Esophagus mucosa (tissue), 1 donor: Measurements from ENCODE around the gene ZNF616. TPM values are rescaled to one million over a fixed set of nuclear protein-coding genes. Genes with fewer than 3 reads are reported as not detected.
A peak's percentile ranks its signal among the peaks of the same experiment; 100 is the strongest.
"Not testable (repeated sequence)": the region's sequence is repeated elsewhere in the genome, so short reads cannot be mapped to it uniquely, and the experiment has no call there.

Experiments used
- ATAC-seq: fragments of 200-7000 bp; cut with Tn5 transposase; one replicate; pipeline ENCODE4 v1.9.1; 2020
- total RNA-seq: library from RNA; stranded (reverse); gene quantifications from one replicate; pipeline ENCODE4 v1.2.4, GENCODE V29; 2023
- donor health status: DM: yes; HTN: yes; CAD: no.

The ZNF616 gene
- total RNA-seq, 1 donor from 2014 or later = 5.7 TPM

DNA sequence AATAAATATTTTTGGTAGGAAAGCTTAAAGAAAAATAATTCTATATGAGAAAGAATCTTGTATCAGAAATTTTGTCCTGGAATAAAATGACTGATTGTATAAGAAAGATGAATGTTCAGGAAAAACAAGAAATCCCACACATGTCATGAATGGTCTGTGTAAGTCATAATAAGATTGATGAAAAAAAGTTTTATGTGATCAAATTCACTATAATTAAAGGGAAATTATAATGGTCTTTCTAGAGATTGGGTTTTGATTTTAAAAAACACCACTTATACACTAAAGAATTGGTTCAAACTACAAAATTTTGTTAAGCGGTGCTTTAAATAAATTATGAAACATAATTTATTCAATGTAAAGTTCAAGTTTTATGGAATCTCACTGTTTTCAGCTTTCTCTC lies 37.0 kb downstream of the ZNF616 start:
- ATAC-seq = no peak

DNA sequence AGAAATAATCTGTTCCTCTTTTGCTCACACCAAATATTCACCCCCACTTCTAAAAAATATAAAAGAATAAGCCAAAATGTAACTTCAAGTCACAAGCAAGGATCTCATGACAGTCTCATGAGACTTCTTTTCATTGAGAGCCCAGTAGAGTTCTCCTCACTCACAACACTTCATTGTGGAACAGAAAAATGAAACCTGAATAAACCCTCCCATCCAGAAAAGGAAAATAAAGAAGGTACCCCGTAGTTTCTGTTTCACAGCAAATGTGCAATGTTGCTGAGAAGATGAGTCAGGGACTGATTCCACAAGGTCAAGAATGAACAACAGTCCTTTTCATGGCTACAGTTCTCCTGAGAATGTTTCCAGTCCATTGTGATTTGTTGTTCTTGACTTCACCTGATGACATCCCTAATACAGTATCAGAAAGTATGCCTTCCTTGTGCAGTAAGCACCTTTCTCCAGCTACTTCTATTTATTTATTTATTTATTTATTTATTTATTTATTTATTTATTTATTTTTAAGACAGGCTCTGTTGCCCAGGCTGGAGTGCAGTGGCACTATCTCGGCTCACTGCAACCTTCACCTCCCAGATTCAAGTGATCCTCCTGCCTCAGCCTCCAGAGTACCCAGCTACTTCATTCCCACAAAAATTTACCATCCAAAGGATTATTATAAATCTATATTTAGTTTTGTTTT lies 37.7 kb downstream of the ZNF616 start:
- no peak for ATAC-seq

DNA sequence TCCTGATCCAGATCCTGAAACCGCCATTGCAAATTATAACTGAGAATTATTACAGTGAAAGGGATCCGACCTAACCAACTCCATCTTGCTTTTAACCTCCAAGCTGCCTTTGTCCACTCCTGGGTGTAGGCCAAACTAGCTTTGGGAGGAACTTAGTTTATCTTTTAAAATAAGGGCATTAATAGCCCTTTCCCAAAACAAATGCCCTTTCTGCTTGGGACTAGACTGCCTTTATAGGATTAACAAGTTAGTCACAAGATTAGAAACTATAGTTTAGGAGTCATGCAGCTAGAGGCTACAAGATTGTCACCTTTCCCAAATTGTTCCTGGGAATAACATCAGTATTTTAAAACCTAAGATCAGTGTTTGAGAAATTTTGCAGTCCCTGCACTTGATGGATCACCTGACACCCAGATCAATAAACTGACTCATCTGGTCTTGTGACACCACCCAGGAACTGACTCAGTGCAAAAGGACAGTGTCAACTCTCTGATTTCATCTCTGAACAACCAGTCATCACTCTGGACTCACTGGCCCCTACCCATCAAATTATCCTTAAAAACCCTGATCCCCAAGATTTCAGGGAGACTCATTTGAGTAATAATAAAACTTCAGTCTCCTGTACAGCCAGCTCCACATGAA lies 40.1 kb downstream of the ZNF616 start:
- ATAC-seq = no peak

DNA sequence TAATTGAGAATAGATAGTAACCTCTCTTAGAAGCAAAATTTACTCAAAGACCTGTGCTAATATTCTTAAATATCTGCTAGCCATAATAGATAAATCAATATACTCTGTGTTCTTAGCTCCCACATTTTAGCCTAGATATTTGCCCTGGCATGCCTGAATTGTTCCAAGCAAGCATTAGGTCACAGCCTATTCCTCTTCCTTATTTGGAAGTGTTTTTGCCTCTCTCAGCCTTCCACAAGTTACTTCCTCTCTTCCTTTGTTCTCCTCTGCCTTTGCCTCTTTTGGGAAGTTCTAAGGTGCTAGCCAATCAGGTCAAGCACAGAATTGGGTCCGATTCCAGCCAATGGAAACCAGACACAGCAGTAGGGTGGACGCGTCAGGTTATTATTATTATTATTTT lies 43.3 kb downstream of the ZNF616 start:
- ATAC-seq = not testable (repeated sequence)

- peak; percentile 100 for ATAC-seq
Observed at GRCh38 chr19:52095172-52096014, 44.3 kb downstream of the ZNF616 start, which contains the start of gene ZNF841. Gene ZNF841 (minus strand): TSS chr19:52095765. CDS start chr19:52084801, 10,964 bp downstream.

DNA sequence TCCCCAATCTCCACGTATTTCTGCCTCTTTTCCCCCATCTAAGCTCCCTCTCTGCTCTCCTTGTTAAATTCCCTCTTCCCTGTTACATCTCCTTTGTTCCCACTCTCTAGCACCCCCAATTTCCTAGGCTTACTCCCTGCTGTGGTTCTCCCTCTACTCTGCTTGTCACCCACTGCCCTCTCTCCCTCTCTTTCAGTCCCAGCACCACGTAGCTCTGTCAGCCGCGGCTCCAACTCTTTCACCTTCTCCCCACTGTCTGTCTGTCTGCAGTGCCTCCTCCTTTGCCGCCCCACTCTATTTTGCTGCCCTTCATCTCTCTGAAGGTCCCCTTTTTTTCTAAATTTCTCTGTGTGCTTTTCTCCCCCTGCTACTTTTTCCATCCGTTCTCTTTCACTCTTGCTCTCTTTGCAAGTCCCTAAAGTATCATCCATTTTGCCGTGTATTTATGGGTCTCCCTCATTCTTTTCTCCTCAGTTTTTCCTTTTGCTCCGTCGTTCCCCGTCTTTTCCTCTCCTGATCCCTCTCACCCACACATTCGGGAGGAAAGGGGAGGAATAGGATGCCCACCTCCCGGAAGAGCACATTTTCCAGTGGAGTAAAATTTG lies 45.1 kb downstream of the ZNF616 start:
- no peak for ATAC-seq

DNA sequence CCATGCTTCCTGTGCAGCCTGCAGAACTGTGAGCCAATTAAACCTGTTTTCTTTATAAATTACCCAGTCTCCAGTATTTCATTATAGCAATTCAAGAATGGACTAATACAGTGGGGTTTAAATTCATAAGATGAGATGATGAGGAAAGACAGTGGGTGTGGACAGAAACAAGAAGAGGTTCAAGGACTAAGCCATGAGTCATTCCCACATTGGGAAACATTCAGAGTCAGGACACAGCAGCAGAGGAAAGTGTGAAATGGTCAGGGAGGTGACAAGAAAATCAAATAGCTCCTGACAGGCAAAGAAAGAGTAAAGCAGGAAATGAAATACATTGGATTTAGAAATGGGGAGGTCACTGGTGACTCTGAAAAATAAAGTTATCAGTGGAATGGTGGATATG lies 53.3 kb downstream of the ZNF616 start:
- peak; percentile 92 for ATAC-seq

DNA sequence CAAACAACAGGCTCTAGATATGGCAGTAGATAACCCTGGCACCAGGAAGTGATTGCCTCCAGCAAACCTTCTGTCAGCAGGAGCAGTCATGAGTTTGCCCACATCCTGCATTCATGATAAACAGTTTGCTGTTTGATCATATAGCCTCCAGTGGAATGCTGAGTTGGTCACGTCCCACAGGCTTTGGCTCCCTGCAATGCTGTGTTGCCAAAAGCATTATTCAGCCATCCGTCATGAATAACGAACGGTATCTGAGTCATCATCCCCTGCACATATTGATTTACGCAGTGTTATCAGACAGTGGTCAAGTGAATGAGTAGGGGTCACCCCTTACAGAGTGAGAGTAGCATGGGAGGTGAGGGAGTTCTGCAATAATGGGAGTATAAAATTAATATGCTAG lies 69.2 kb downstream of the ZNF616 start:
- no peak for ATAC-seq

DNA sequence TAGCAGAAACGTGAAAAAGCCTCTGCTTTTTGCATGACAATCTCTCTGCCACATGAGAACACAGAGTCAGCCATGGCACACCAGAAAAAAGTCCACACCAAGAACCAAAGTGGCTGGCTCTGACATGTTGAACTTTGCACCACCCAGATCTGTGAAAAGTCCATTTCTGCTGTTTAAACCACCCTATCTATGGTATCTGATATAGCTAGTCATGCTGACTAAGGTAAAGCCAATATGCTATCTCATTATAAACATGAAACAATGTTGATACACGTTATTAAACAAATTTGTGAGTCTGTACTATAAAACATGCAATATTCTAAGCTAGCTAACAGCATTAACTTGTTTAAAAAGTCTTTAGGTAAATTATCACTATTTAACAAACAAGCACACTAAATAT lies 70.1 kb downstream of the ZNF616 start:
- no peak for ATAC-seq

GRCh38 chr19:52066258-52066863 lies 73.4 kb downstream of the ZNF616 start:
- no peak for ATAC-seq

DNA sequence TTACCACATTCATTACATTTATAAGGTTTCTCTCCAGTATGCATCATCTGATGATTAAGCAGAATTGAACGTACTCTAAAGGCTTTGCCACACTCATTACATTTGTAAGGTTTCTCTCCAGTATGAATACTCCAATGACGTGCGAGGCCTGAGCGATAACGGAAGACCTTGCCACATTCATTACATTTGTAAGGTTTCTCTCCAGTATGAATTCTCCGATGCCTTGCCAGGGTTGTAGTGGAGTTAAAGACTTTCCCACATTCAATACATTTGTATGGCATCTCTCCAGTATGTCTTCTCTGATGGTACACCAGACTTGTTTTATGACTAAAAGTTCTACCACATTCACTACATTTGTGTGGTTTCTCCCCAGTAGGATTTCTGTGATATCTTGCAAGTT lies 74.3 kb downstream of the ZNF616 start:
- no peak for ATAC-seq

Other genes with a start within 250 kb of the ZNF616 start
- 5.4 TPM for gene ZNF649, start 234.9 kb downstream of the ZNF616 start, total RNA-seq
- gene ZNF613, start 212.5 kb downstream of the ZNF616 start, total RNA-seq = 3.5 TPM
- gene ZNF350, start 153.1 kb downstream of the ZNF616 start, total RNA-seq = 5.7 TPM
- gene ZNF615, start 131.7 kb downstream of the ZNF616 start, total RNA-seq = 5.2 TPM
- 3.6 TPM for gene ZNF614, start 111.6 kb downstream of the ZNF616 start, total RNA-seq
- 5.9 TPM for gene ZNF432, start 91.1 kb downstream of the ZNF616 start, total RNA-seq
- gene ZNF841, start 44.2 kb downstream of the ZNF616 start, total RNA-seq = 8.2 TPM
- 7.9 TPM for gene ZNF836, start 31.7 kb upstream of the ZNF616 start, total RNA-seq
- 168 TPM for gene PPP2R1A, start 50.1 kb upstream of the ZNF616 start, total RNA-seq
- 6.4 TPM for gene ZNF766, start 129.6 kb upstream of the ZNF616 start, total RNA-seq
- 7.2 TPM for gene ZNF480, start 157.2 kb upstream of the ZNF616 start, total RNA-seq
- 0.24 TPM for gene ZNF610, start 196.3 kb upstream of the ZNF616 start, total RNA-seq
- gene ZNF880, start 230.0 kb upstream of the ZNF616 start, total RNA-seq = 3.5 TPM